Bronchial epithelial cell (primary cell): ENCODE measurements around the gene NUTM2D. TPM values are rescaled to one million over a fixed set of nuclear protein-coding genes. Genes with fewer than 3 reads are reported as not detected.
"Not testable (repeated sequence)": the region's sequence is repeated elsewhere in the genome, so short reads cannot be mapped to it uniquely, and the experiment has no call there.

ENCODE experiments used
- DNase-seq: peaks from one replicate; pipeline ENCODE4 v3.0.0-alpha.2; 2010; ENCODE audit warnings: low read depth
- FAIRE-seq: peaks from 2 replicates; lab custom pipeline; 2011; peaks lifted over from hg19 to GRCh38; lab: Jason Lieb, UNC
- H3K27me3 ChIP-seq: 2 replicates; pipeline ENCODE4 v1.5.1; 2011; ENCODE audit warnings: low read length; ENCODE audit not compliant: control insufficient read depth, insufficient read depth
- H3K36me3 ChIP-seq: 2 replicates; pipeline ENCODE4 v1.5.1; 2011; ENCODE audit warnings: low read length; ENCODE audit not compliant: control insufficient read depth, insufficient read depth
- H3K4me3 ChIP-seq: 2 replicates; pipeline ENCODE4 v1.5.1; 2011; ENCODE audit warnings: mild to moderate bottlenecking, low read depth, low read length, control low read depth
- CTCF ChIP-seq: IDR thresholded peaks from 2 replicates; pipeline ENCODE4 v1.5.1; 2011; ENCODE audit warnings: mild to moderate bottlenecking, moderate library complexity, low read length, control low read depth, inconsistent platforms; ENCODE audit not compliant: insufficient read depth, severe bottlenecking
- total RNA-seq: library from RNA; depleted of rRNA; stranded (reverse); fragments of >200 nt; gene quantifications from 2 replicates; pipeline ENCODE4 v1.2.1, GENCODE V29; 2014

Gene NUTM2D
- total RNA-seq, 1 donor from 2014 or later, result 2.4 TPM

- not testable (repeated sequence) for H3K36me3 ChIP-seq, H3K27me3 ChIP-seq, FAIRE-seq
- DNase-seq, result peak; percentile 74
- H3K4me3 ChIP-seq, result peak overlapping the region; percentile 49
Measured at GRCh38 chr10:87342249-87342710, 15.3 kb upstream of the NUTM2D start.

GRCh38 chr10:87342711-87343258, 14.8 kb upstream of the NUTM2D start:
- not testable (repeated sequence) for FAIRE-seq, H3K36me3 ChIP-seq, H3K27me3 ChIP-seq
- TF ChIP-seq CTCF, result peak; percentile 46
- peak; percentile 41 for DNase-seq
- H3K4me3 ChIP-seq, result peak overlapping the region; percentile 49

DNA sequence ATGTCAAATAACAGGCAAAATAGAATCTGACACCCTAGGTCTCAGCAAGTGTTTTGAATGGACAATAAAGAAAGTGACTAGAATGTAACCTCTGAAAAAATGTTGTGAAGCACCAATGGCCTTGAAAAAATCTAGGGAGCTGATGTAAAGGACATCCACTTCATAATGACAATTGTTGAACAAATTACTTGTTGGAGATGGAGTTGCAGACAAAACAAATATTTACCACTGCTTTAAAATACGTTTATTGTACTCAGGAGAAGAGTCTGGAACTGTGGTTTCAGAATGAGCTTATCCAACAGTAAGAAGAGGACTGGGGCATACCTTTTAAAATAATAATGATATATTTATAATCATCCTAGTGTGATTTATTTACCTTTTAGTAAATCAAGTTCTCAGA, 11.8 kb upstream of the NUTM2D start:
- not testable (repeated sequence) for DNase-seq, FAIRE-seq, H3K36me3 ChIP-seq, H3K27me3 ChIP-seq, H3K4me3 ChIP-seq

DNA sequence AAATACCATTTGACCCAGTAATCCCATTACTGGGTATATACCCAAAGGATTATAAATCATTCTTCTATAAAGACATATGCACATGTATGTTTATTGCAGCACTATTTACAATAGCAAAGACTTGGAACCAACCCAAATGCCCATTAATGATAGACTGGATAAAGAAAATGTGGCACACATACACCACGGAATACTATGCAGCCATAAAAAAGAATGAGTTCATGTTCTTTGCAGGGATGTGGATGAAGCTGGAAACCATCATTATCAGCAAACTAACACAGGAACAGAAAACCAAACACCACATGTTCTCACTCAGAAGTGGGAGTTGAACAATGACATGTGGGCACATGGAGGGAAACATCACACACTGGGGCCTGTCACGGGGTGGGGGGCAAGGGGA, 7.4 kb upstream of the NUTM2D start:
- H3K36me3 ChIP-seq, H3K27me3 ChIP-seq, FAIRE-seq, H3K4me3 ChIP-seq, DNase-seq: not testable (repeated sequence)

- H3K27me3 ChIP-seq, FAIRE-seq, H3K4me3 ChIP-seq, H3K36me3 ChIP-seq, DNase-seq: not testable (repeated sequence)
Measured at GRCh38 chr10:87352825-87353224, 4.7 kb upstream of the NUTM2D start.

GRCh38 chr10:87355110-87355509, 2.4 kb upstream of the NUTM2D start:
- H3K36me3 ChIP-seq, FAIRE-seq, DNase-seq, H3K27me3 ChIP-seq, H3K4me3 ChIP-seq: not testable (repeated sequence)

DNA sequence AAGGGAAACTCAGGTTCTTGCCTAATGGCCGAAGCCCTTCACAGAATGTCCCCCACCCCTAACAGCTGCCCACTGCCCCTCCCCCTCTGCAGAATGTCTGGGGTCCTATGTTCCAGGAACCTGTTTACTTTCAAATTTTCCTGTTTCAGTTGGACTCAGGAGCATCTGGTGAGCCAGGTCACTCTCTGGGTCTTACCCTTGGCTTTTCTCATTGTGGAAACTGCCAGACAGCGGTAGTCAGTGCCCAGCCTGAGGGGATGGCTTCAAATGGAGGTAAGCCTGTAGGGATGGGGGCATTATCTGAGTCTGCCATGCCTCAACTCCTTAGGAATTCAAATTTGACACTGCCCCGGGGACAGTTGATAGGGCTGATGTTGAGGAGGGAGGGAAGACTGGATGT, 615 bp downstream of the NUTM2D start:
- FAIRE-seq, H3K4me3 ChIP-seq: not testable (repeated sequence)

DNA sequence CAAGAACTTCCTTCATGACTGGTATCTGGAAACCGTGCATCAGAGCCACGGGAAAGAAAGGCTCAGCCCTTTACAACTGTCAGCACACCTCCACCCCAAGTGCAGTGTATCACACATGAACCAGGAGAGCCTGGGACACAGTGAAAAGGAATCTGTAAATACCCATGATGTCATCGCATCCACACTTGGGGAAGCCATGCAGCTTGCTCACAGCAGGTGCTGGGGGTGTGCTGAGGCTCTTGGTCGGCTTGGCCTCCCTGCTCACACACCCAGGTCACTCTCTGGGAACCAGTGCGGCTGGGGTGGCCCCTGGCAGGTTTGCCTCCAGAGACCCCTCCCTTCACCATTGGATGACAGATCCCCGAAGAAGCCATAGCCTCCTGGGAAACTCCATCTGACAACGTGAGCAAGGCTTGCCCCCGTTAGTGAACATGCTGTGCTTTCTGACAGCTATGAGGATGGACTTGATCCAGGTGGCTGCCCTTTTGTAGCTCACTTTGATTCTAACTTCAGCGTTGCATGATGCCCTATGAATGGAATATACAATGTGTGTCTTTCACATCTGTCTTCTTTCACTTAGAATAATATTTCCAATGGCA, 12.1 kb downstream of the NUTM2D start:
- H3K4me3 ChIP-seq, H3K36me3 ChIP-seq, H3K27me3 ChIP-seq, FAIRE-seq, DNase-seq: not testable (repeated sequence)

More for the DNA sequence above, 615 bp downstream of the NUTM2D start:
- not testable (repeated sequence) for H3K27me3 ChIP-seq, H3K36me3 ChIP-seq, DNase-seq

- not testable (repeated sequence) for H3K36me3 ChIP-seq, FAIRE-seq, H3K4me3 ChIP-seq, H3K27me3 ChIP-seq, DNase-seq
Measured at GRCh38 chr10:87374091-87374490, 16.5 kb downstream of the NUTM2D start.

GRCh38 chr10:87379115-87379514, 21.6 kb downstream of the NUTM2D start:
- DNase-seq, H3K4me3 ChIP-seq, FAIRE-seq, H3K36me3 ChIP-seq, H3K27me3 ChIP-seq: not testable (repeated sequence)

DNA sequence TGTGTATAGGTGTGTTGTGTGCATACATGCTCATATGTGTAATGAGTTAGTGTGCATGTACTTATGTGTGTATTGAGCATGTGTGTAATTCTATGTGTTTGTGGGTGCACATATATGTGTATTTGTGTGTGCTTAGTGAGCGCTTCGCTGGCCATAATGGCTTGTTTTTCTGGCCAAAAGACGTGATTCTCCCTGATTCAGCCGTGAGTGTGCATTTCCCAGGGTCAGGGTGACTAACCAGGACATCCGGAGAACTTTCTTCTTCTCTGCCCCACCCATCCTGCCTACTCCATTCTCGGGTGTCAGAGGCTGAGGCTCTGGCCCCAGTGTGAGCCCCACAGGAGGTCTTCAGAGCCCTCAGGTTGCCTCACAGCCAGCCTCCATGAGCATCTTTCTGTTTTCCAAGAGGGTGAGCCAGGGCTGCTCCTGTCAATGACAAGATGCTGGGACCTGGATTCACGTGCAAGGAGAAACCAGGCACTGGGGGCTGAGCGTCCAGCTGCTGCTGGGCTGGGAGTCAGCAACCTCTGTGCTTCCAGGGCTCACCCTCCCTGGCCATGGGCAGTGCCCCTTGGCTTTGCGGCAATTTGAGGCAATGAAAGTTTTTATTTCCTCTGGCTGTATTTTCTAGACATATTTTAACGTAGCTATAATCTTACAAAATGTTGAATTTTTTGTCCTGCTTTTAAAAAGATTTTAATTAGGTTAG, 25.8 kb downstream of the NUTM2D start:
- not testable (repeated sequence) for H3K4me3 ChIP-seq, H3K27me3 ChIP-seq, FAIRE-seq, H3K36me3 ChIP-seq
- peak; percentile 68 for DNase-seq

- FAIRE-seq, H3K36me3 ChIP-seq, DNase-seq: not testable (repeated sequence)
Measured at GRCh38 chr10:87384283-87384682, 26.7 kb downstream of the NUTM2D start.

GRCh38 chr10:87385762-87386360, 28.3 kb downstream of the NUTM2D start:
- not testable (repeated sequence) for H3K27me3 ChIP-seq, FAIRE-seq, H3K36me3 ChIP-seq, DNase-seq, H3K4me3 ChIP-seq

More at GRCh38 chr10:87384283-87384682, 26.7 kb downstream of the NUTM2D start:
- not testable (repeated sequence) for H3K4me3 ChIP-seq, H3K27me3 ChIP-seq
